Mesothelial cell of epicardium (in vitro differentiated cells): ENCODE results near the gene ZSWIM7. TPM values are rescaled to one million over a fixed set of nuclear protein-coding genes. Genes with fewer than 3 reads are reported as not detected.

Experiments
- DNase-seq, 2 experiments: peaks; one replicate each; pipeline ENCODE4 v3.0.0; 2021; ENCODE audit warnings: low spot score in 2 of 2; ENCODE audit not compliant: unreplicated experiment in 2 of 2
- H3K27ac Mint-ChIP-seq: 2 replicates; pipeline ENCODE4 v1.8.0; 2021; ENCODE audit warnings: mixed read lengths
- H3K27me3 Mint-ChIP-seq: 2 replicates; pipeline ENCODE4 v1.8.0; 2021; ENCODE audit warnings: low read depth, mixed read lengths
- H3K36me3 Mint-ChIP-seq: 2 replicates; pipeline ENCODE4 v1.8.0; 2021; ENCODE audit warnings: mixed read lengths
- H3K4me1 Mint-ChIP-seq: 2 replicates; pipeline ENCODE4 v1.8.0; 2021; ENCODE audit warnings: mixed read lengths
- H3K4me3 Mint-ChIP-seq: 2 replicates; pipeline ENCODE4 v1.8.0; 2021; ENCODE audit warnings: mild to moderate bottlenecking, moderate library complexity, mixed read lengths
- H3K9me3 Mint-ChIP-seq: 2 replicates; pipeline ENCODE4 v1.8.0; 2021; ENCODE audit warnings: mixed read lengths
- CTCF ChIP-seq: fragments of 200-600 bp; sonication (generic); IDR thresholded peaks from one replicate; pipeline ENCODE4 v1.5.0; 2021; ENCODE audit warnings: antibody characterized with exemption; ENCODE audit not compliant: unreplicated experiment
- total RNA-seq: library from RNA; stranded (reverse); gene quantifications from 3 replicates; pipeline ENCODE4 v1.2.1, GENCODE V29; 2021

Gene ZSWIM7
- total RNA-seq, 1 donor from 2014 or later, result 29.2 TPM

- H3K27me3 Mint-ChIP-seq, result no peaks in the 10 kb centered on the region
- H3K4me1 Mint-ChIP-seq, result peaks cover 20% of the 10 kb centered on the region
- no peak for TF ChIP-seq CTCF
- no peak overlapping the region for H3K4me3 Mint-ChIP-seq
- DNase-seq, result no peak
- peak overlapping the region; percentile 52 for H3K27ac Mint-ChIP-seq
- H3K36me3 Mint-ChIP-seq, result no peaks in the 10 kb centered on the region
- no peaks in the 10 kb centered on the region for H3K9me3 Mint-ChIP-seq
Observed at GRCh38 chr17:15965528-15965927, 34.0 kb downstream of the ZSWIM7 start.

GRCh38 chr17:15963670-15964110 is 35.8 kb downstream of the ZSWIM7 start:
- Mint-ChIP-seq H3K27ac (no peak overlapping the region), H3K36me3 (no peaks in the 10 kb centered on the region), H3K4me3 (no peak overlapping the region), H3K27me3 (no peaks in the 10 kb centered on the region), H3K4me1 (peaks cover 22% of the 10 kb centered on the region), H3K9me3 (no peaks in the 10 kb centered on the region)
- TF ChIP-seq CTCF, result no peak
- no peak for DNase-seq

GRCh38 chr17:15958484-15958854 is 41.0 kb downstream of the ZSWIM7 start:
- peaks cover 12% of the 10 kb centered on the region for H3K4me1 Mint-ChIP-seq
- no peak overlapping the region for H3K4me3 Mint-ChIP-seq
- H3K9me3 Mint-ChIP-seq, result no peaks in the 10 kb centered on the region
- no peaks in the 10 kb centered on the region for H3K27me3 Mint-ChIP-seq
- H3K36me3 Mint-ChIP-seq, result no peaks in the 10 kb centered on the region
- TF ChIP-seq CTCF, result no peak
- peak overlapping the region; percentile 14 for H3K27ac Mint-ChIP-seq
- DNase-seq, result no peak

GRCh38 chr17:15957608-15958307 is 41.7 kb downstream of the ZSWIM7 start:
- no peaks in the 10 kb centered on the region for H3K27me3 Mint-ChIP-seq
- no peak overlapping the region for H3K27ac Mint-ChIP-seq
- H3K4me1 Mint-ChIP-seq, result peaks cover 12% of the 10 kb centered on the region
- H3K36me3 Mint-ChIP-seq, result no peaks in the 10 kb centered on the region
- no peak overlapping the region for H3K4me3 Mint-ChIP-seq
- TF ChIP-seq CTCF, result no peak
- DNase-seq, result no peak
- no peaks in the 10 kb centered on the region for H3K9me3 Mint-ChIP-seq

- H3K27ac Mint-ChIP-seq, result no peak overlapping the region
- H3K9me3 Mint-ChIP-seq, result no peaks in the 10 kb centered on the region
- no peak for DNase-seq
- no peaks in the 10 kb centered on the region for H3K36me3 Mint-ChIP-seq
- no peaks in the 10 kb centered on the region for H3K27me3 Mint-ChIP-seq
- H3K4me1 Mint-ChIP-seq, result peaks cover 12% of the 10 kb centered on the region
- no peak overlapping the region for H3K4me3 Mint-ChIP-seq
- TF ChIP-seq CTCF, result no peak
Observed at GRCh38 chr17:15957206-15957605, 42.3 kb downstream of the ZSWIM7 start.
